HFFc6 (cell line): Measurements from ENCODE around the gene CAPN12. TPM values are rescaled to one million over a fixed set of nuclear protein-coding genes. Genes with fewer than 3 reads are reported as not detected.

ENCODE experiments used
- DNase-seq: peaks from one replicate; pipeline ENCODE4 v3.0.0-alpha.2; 2018
- H3K27ac Mint-ChIP-seq: 2 replicates; pipeline ENCODE4 v1.8.0; 2020; ENCODE audit warnings: mild to moderate bottlenecking, mixed read lengths
- H3K27me3 Mint-ChIP-seq: 2 replicates; pipeline ENCODE4 v1.8.0; 2021; ENCODE audit warnings: mild to moderate bottlenecking, moderate library complexity, mixed read lengths; ENCODE audit not compliant: insufficient read depth
- H3K36me3 Mint-ChIP-seq: 2 replicates; pipeline ENCODE4 v1.8.0; 2021; ENCODE audit warnings: low read depth, mixed read lengths
- H3K4me1 Mint-ChIP-seq: 2 replicates; pipeline ENCODE4 v1.8.0; 2020; ENCODE audit warnings: low read depth, mixed read lengths
- H3K4me3 Mint-ChIP-seq: 2 replicates; pipeline ENCODE4 v1.8.0; 2020; ENCODE audit warnings: mild to moderate bottlenecking, moderate library complexity, mixed read lengths
- H3K9me3 Mint-ChIP-seq: 2 replicates; pipeline ENCODE4 v1.8.0; 2020; ENCODE audit warnings: mild to moderate bottlenecking, mixed read lengths
- total RNA-seq, 6 experiments: library from RNA; stranded (reverse); fragmentation: NEBNext Ultra II Directional; extraction: Animal tissue kit (Norgen Biotek cat#: 25700); gene quantifications; 2 replicates in 1 of 6; 3 replicates in 5 of 6; pipeline ENCODE4 v1.2.3, GENCODE V29; 2021
- TF ChIP-seq, protein P1 (sequence below): fragments of 200-600 bp; sonication (generic); IDR thresholded peaks from 2 replicates; pipeline ENCODE4 v1.5.0; 2021; ENCODE audit warnings: antibody characterized with exemption, mild to moderate bottlenecking

Gene CAPN12
- total RNA-seq, 6 experiments from 2014 or later, result 0.09 to 0.45 (median 0.19) TPM

GRCh38 chr19:38698225-38699026 is 45.8 kb downstream of the CAPN12 start:
- H3K9me3 Mint-ChIP-seq, result no peaks in the 10 kb centered on the region
- peaks cover 57% of the 10 kb centered on the region for H3K36me3 Mint-ChIP-seq
- no peak for DNase-seq
- peak overlapping the region; percentile 67 for H3K27ac Mint-ChIP-seq
- H3K27me3 Mint-ChIP-seq, result peaks cover 32% of the 10 kb centered on the region
- TF ChIP-seq, protein P1, sequence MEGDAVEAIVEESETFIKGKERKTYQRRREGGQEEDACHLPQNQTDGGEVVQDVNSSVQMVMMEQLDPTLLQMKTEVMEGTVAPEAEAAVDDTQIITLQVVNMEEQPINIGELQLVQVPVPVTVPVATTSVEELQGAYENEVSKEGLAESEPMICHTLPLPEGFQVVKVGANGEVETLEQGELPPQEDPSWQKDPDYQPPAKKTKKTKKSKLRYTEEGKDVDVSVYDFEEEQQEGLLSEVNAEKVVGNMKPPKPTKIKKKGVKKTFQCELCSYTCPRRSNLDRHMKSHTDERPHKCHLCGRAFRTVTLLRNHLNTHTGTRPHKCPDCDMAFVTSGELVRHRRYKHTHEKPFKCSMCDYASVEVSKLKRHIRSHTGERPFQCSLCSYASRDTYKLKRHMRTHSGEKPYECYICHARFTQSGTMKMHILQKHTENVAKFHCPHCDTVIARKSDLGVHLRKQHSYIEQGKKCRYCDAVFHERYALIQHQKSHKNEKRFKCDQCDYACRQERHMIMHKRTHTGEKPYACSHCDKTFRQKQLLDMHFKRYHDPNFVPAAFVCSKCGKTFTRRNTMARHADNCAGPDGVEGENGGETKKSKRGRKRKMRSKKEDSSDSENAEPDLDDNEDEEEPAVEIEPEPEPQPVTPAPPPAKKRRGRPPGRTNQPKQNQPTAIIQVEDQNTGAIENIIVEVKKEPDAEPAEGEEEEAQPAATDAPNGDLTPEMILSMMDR, result no peak
- H3K4me3 Mint-ChIP-seq, result peak overlapping the region; percentile 41
- H3K4me1 Mint-ChIP-seq, result peaks cover 40% of the 10 kb centered on the region

- TF ChIP-seq, protein P1, result no peak
- no peak overlapping the region for H3K4me3 Mint-ChIP-seq
- H3K27ac Mint-ChIP-seq, result peak overlapping the region; percentile 67
- H3K4me1 Mint-ChIP-seq, result peaks cover 48% of the 10 kb centered on the region
- no peak for DNase-seq
- peaks cover 64% of the 10 kb centered on the region for H3K36me3 Mint-ChIP-seq
- H3K9me3 Mint-ChIP-seq, result no peaks in the 10 kb centered on the region
- H3K27me3 Mint-ChIP-seq, result peaks cover 34% of the 10 kb centered on the region
Measured at GRCh38 chr19:38697641-38698071, 46.6 kb downstream of the CAPN12 start.

GRCh38 chr19:38697197-38697596 is 47.1 kb downstream of the CAPN12 start:
- no peak overlapping the region for H3K4me3 Mint-ChIP-seq
- peaks cover 67% of the 10 kb centered on the region for H3K36me3 Mint-ChIP-seq
- peaks cover 34% of the 10 kb centered on the region for H3K27me3 Mint-ChIP-seq
- H3K27ac Mint-ChIP-seq, result peak overlapping the region; percentile 100; the same call in 1 of the 2 replicates
- TF ChIP-seq, protein P1, result no peak
- no peak for DNase-seq
- H3K9me3 Mint-ChIP-seq, result no peaks in the 10 kb centered on the region
- peaks cover 52% of the 10 kb centered on the region for H3K4me1 Mint-ChIP-seq

- Mint-ChIP-seq H3K9me3 (no peaks in the 10 kb centered on the region), H3K27ac (peak overlapping the region; percentile 100), H3K27me3 (peaks cover 38% of the 10 kb centered on the region), H3K36me3 (peaks cover 72% of the 10 kb centered on the region), H3K4me3 (no peak overlapping the region), H3K4me1 (peaks cover 57% of the 10 kb centered on the region)
- TF ChIP-seq, protein P1, result no peak
- no peak for DNase-seq
Measured at GRCh38 chr19:38696729-38697055, 47.6 kb downstream of the CAPN12 start.

DNA sequence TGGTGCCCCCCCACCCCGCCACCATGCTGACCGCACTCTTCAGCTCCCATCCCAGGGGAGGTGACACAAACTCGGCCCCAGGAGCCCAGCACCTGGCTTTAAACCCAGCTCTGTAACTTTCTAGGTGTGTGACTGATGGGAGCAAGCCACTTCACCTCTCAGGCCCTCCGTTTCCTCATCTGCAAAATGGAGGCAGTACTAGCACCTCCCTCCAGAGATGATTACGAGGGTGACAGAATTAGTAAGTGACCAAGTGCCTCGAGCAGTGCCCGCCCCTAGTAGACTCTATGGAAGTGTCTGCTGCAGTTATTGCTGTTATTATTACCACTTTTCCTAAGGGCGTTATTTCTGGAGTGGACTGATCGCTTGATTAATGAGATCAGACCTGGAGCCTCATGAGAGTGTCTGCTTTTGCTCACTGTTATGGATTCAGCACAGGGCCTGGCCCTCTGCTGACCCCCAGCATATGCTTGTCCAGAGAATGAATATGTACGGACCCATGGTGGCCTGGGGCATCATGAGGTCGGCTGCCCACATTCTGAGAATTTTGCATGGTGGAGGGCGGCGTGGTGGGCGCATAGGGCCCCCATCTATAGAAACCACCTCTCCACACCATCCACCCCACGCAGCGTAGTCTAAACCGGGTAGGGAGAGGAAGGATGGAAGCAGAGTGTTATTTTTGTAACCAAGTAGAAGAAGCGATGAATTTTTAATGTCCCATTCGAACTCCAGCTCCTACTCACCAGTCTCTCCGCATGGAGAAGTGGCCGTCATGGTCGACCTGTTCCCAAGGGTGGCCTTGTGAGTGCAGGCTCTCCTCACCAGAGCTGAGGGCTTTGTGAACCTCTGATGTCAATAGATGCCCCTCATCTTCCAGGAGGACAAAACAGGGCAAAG is 48.2 kb downstream of the CAPN12 start:
- peaks cover 41% of the 10 kb centered on the region for H3K27me3 Mint-ChIP-seq
- peaks cover 73% of the 10 kb centered on the region for H3K36me3 Mint-ChIP-seq
- H3K27ac Mint-ChIP-seq, result peak overlapping the region; percentile 100
- peaks cover 63% of the 10 kb centered on the region for H3K4me1 Mint-ChIP-seq
- no peak overlapping the region; the same call in 1 of the 2 replicates for H3K4me3 Mint-ChIP-seq
- DNase-seq, result no peak
- TF ChIP-seq, protein P1, result no peak
- no peaks in the 10 kb centered on the region for H3K9me3 Mint-ChIP-seq
